SK-N-MC (cell line): ENCODE measurements around the gene SHISA8.

Source experiments
- DNase-seq: peaks from one replicate; pipeline ENCODE4 v3.0.0-alpha.2; 2011; ENCODE audit warnings: low read depth, low spot score
- H3K27ac ChIP-seq: fragments of 200-600 bp; sonication (generic); 2 replicates; pipeline ENCODE4 v1.5.1; 2016; ENCODE audit warnings: mixed run types
- H3K36me3 ChIP-seq: fragments of 200-600 bp; sonication (generic); 2 replicates; pipeline ENCODE4 v1.6.1; 2017; ENCODE audit warnings: antibody characterized with exemption, low read length, mixed read lengths; ENCODE audit not compliant: insufficient read depth
- H3K4me3 ChIP-seq: fragments of 200-600 bp; sonication (generic); 2 replicates; pipeline ENCODE4 v1.5.1; 2016
- H3K9ac ChIP-seq: fragments of 200-600 bp; sonication (generic); 2 replicates; pipeline ENCODE4 v1.8.0; 2017; ENCODE audit warnings: mixed run types, mixed read lengths; ENCODE audit not compliant: insufficient read length
- H3K9me3 ChIP-seq: fragments of 200-600 bp; sonication (generic); 2 replicates; pipeline ENCODE4 v1.6.1; 2017; ENCODE audit warnings: low read depth, mild to moderate bottlenecking, antibody characterized with exemption, low read length, moderate library complexity, mixed read lengths
- EZH2 ChIP-seq: fragments of 200-600 bp; sonication (generic); IDR thresholded peaks from one replicate; pipeline ENCODE4 v1.6.1; 2017; ENCODE audit warnings: antibody characterized with exemption
- FOXP2 ChIP-seq: optimal IDR thresholded peaks from 2 replicates; pipeline ENCODE3; 2011; ENCODE audit warnings: mild to moderate bottlenecking, moderate library complexity; ENCODE audit not compliant: insufficient read depth; ENCODE audit errors: extremely low read length, control extremely low read depth
- POLR2AphosphoS5 ChIP-seq: IDR thresholded peaks from 2 replicates; pipeline ENCODE4 v1.6.1; 2012; ENCODE audit warnings: mild to moderate bottlenecking, low read depth, low read length, borderline replicate concordance

SHISA8 gene

GRCh38 chr22:41905411-41906202, 9.3 kb downstream of the SHISA8 start:
- H3K9me3 ChIP-seq = no peaks in the 10 kb centered on the region
- no peak overlapping the region for H3K4me3 ChIP-seq
- no peak overlapping the region for H3K9ac ChIP-seq
- H3K27ac ChIP-seq = no peak overlapping the region
- TF ChIP-seq EZH2 = no peak
- TF ChIP-seq FOXP2 = no peak
- peaks cover 38% of the 10 kb centered on the region; the same call in 1 of the 2 replicates for H3K36me3 ChIP-seq
- no peak for DNase-seq

GRCh38 chr22:41904450-41905410, 10.1 kb downstream of the SHISA8 start:
- Histone ChIP-seq H3K9ac (no peak overlapping the region), H3K36me3 (peaks cover 47% of the 10 kb centered on the region; the same call in 1 of the 2 replicates), H3K27ac (no peak overlapping the region), H3K4me3 (no peak overlapping the region), H3K9me3 (no peaks in the 10 kb centered on the region)
- no peak for DNase-seq
- no peak for TF ChIP-seq POLR2AphosphoS5
- TF ChIP-seq EZH2 = no peak
- no peak for TF ChIP-seq FOXP2

- H3K36me3 ChIP-seq = peaks cover 64% of the 10 kb centered on the region; the same call in 1 of the 2 replicates
- no peak overlapping the region for H3K4me3 ChIP-seq
- no peaks in the 10 kb centered on the region for H3K9me3 ChIP-seq
- H3K9ac ChIP-seq = no peak overlapping the region
- H3K27ac ChIP-seq = no peak overlapping the region
- DNase-seq = no peak
- no peak for TF ChIP-seq POLR2AphosphoS5
- TF ChIP-seq EZH2 = no peak
- TF ChIP-seq FOXP2 = no peak
These were observed 11.9 kb downstream of the SHISA8 start for GRCh38 chr22:41902932-41903421.

GRCh38 chr22:41902016-41902415, 12.9 kb downstream of the SHISA8 start:
- DNase-seq = no peak
- no peak overlapping the region for H3K27ac ChIP-seq
- TF ChIP-seq POLR2AphosphoS5 (no peak), FOXP2 (no peak), EZH2 (no peak)
- peaks cover 73% of the 10 kb centered on the region; the same call in 1 of the 2 replicates for H3K36me3 ChIP-seq
- no peak overlapping the region for H3K9ac ChIP-seq
- no peak overlapping the region for H3K4me3 ChIP-seq
- H3K9me3 ChIP-seq = no peaks in the 10 kb centered on the region

- H3K36me3 ChIP-seq = peaks cover 84% of the 10 kb centered on the region; the same call in 1 of the 2 replicates
- no peak overlapping the region for H3K4me3 ChIP-seq
- DNase-seq = no peak
- H3K9me3 ChIP-seq = no peaks in the 10 kb centered on the region
- no peak overlapping the region for H3K9ac ChIP-seq
- TF ChIP-seq EZH2 (no peak), POLR2AphosphoS5 (no peak), FOXP2 (no peak)
- no peak overlapping the region for H3K27ac ChIP-seq
These were observed 14.1 kb downstream of the SHISA8 start for GRCh38 chr22:41900652-41901312.

GRCh38 chr22:41899992-41900651, 14.8 kb downstream of the SHISA8 start:
- TF ChIP-seq POLR2AphosphoS5 = no peak
- TF ChIP-seq EZH2 = no peak
- TF ChIP-seq FOXP2 = no peak
- no peak overlapping the region for H3K4me3 ChIP-seq
- H3K9ac ChIP-seq = no peak overlapping the region
- no peak for DNase-seq
- H3K9me3 ChIP-seq = no peaks in the 10 kb centered on the region
- H3K36me3 ChIP-seq = peaks cover 80% of the 10 kb centered on the region; the same call in 1 of the 2 replicates
- no peak overlapping the region for H3K27ac ChIP-seq

GRCh38 chr22:41899110-41899509, 15.8 kb downstream of the SHISA8 start:
- DNase-seq = no peak
- no peak overlapping the region for H3K9ac ChIP-seq
- no peak overlapping the region for H3K27ac ChIP-seq
- no peaks in the 10 kb centered on the region for H3K9me3 ChIP-seq
- no peak for TF ChIP-seq FOXP2
- no peak for TF ChIP-seq POLR2AphosphoS5
- no peak for TF ChIP-seq EZH2
- H3K4me3 ChIP-seq = no peak overlapping the region
- H3K36me3 ChIP-seq = peaks cover 81% of the 10 kb centered on the region

- Histone ChIP-seq H3K36me3 (peaks cover 83% of the 10 kb centered on the region), H3K4me3 (no peak overlapping the region), H3K9ac (no peak overlapping the region), H3K9me3 (no peaks in the 10 kb centered on the region), H3K27ac (no peak overlapping the region)
- DNase-seq = no peak
- TF ChIP-seq EZH2 (no peak), FOXP2 (no peak), POLR2AphosphoS5 (no peak)
These were observed 16.2 kb downstream of the SHISA8 start for GRCh38 chr22:41898645-41899044.
